Activated CD8-positive, alpha-beta memory T cell treated with anti-CD3 and anti-CD28 coated beads, Interleukin-2, amount 50 U/mL, for 48 hours (primary cell): ENCODE data around the gene OBP2A.

Source experiments
- DNase-seq: peaks from one replicate; pipeline ENCODE4 v3.0.0-alpha.2; 2020

Gene OBP2A

GRCh38 chr9:135512904-135513303, 33.0 kb upstream of the OBP2A start:
- peak; percentile 30 for DNase-seq

- DNase-seq = peak; percentile 41
Observed at GRCh38 chr9:135513351-135513846, 32.5 kb upstream of the OBP2A start.

- DNase-seq = peak; percentile 34
Observed at GRCh38 chr9:135513906-135514305, 32.0 kb upstream of the OBP2A start.

- DNase-seq = peak; percentile 33
Observed at GRCh38 chr9:135514342-135515082, 31.4 kb upstream of the OBP2A start.

- peak; percentile 49 for DNase-seq
Observed at GRCh38 chr9:135515083-135515951, 30.6 kb upstream of the OBP2A start.

- peak; percentile 47 for DNase-seq
Observed at GRCh38 chr9:135516132-135516860, 29.6 kb upstream of the OBP2A start.

- DNase-seq = peak; percentile 34
Observed at GRCh38 chr9:135517407-135517822, 28.5 kb upstream of the OBP2A start.

GRCh38 chr9:135519179-135519971, 26.6 kb upstream of the OBP2A start:
- DNase-seq = no peak

- DNase-seq = peak; percentile 33
Observed at GRCh38 chr9:135520916-135521607, 24.9 kb upstream of the OBP2A start, which contains the start of gene LCN1. LCN1 (plus strand) TSS chr9:135521440; CDS start chr9:135521498, 58 bp downstream.

GRCh38 chr9:135521608-135522095, 24.3 kb upstream of the OBP2A start:
- no peak for DNase-seq

GRCh38 chr9:135522137-135522877, 23.6 kb upstream of the OBP2A start:
- peak; percentile 33 for DNase-seq

GRCh38 chr9:135522931-135523330, 23.0 kb upstream of the OBP2A start:
- DNase-seq = peak; percentile 37

GRCh38 chr9:135523521-135524129, 22.3 kb upstream of the OBP2A start:
- DNase-seq = peak; percentile 30

- DNase-seq = peak; percentile 23
Observed at GRCh38 chr9:135524130-135524861, 21.6 kb upstream of the OBP2A start.

- DNase-seq = peak; percentile 34
Observed at GRCh38 chr9:135525241-135526088, 20.5 kb upstream of the OBP2A start.

- peak; percentile 23 for DNase-seq
Observed at GRCh38 chr9:135526089-135526729, 19.7 kb upstream of the OBP2A start.

- peak; percentile 44 for DNase-seq
Observed at GRCh38 chr9:135526730-135527571, 19.0 kb upstream of the OBP2A start.
